ENCODE results near the gene HDAC4. TPM values are rescaled to one million over a fixed set of nuclear protein-coding genes. Genes with fewer than 3 reads are reported as not detected.

Gene HDAC4
- total RNA-seq, 5 donors from 2014 or later (not counting 1 experiment from before 2014, with no cell fraction given): 44.8 to 80.2 (median 60.9) TPM

DNA sequence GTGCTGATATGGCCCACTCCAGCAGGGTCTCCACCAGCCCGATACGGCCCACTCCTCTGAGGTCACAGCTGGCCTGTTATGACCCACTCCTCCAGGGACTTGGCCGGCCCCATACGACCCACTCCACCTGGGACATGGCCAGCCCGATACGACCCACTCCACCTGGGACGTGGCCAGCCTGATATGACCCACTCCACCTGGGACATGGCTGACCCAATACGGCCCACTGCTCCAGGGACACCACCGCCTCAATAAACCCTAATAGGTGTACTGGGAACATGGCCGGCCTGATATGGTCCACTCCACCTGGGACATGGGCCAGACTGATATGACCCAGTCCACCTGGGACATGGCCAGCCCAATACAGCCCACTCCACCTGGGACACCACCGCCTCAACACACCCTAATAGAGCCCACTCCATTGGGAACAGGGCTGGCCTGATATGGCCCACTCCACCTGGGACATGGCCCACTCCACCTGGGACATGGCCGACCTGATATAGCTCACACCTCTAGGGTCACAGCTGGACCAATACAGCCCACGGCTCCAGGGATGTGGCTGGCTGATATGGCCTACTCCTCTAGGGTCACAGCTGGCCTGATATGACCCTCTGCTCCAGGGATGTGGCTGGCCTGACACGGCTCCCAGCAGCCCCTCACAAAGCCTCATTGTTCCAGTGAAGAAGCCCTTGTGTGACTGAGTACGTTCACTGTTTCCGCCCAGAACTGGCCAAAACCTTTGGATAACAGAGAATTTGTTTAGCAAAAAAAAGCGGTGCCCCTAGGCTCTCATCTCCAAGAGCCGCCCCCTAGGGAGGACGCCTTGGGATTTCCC is 245.6 kb downstream of the HDAC4 start:
- ATAC-seq (replicated peaks in 1 of 4) (no peak), DNase-seq (peak in 1 of 35 experiments; percentile 1)
- no peak overlapping the region for H3K4me3 Mint-ChIP-seq
- no peak overlapping the region for H3K27ac ChIP-seq (ENCODE audit: low read length)
- H3K27me3 ChIP-seq (replicated peaks in 1 of 2; ENCODE audit: control insufficient read depth in 2 of 2, extremely low read depth in 1 of 2, insufficient read depth in 2 of 2, low read length in 1 of 2): no peaks in the 10 kb centered on the region
- peaks cover 6 to 20% of the 10 kb centered on the region in 2 experiments for H3K4me1 ChIP-seq (ENCODE audit: control insufficient read depth in 1 of 2, extremely low read depth in 1 of 2, insufficient read depth in 2 of 2, low read length in 2 of 2)
- H3K4me3 ChIP-seq (ENCODE audit: control insufficient read depth in 1 of 2, extremely low read depth in 1 of 2, low read length in 1 of 2): no peak overlapping the region
- WGBS (ENCODE audit: insufficient coverage): 86% methylated on average over 16 of the region's 19 CpGs
- ChIA-PET CTCF (no interaction called here), POLR2A (no interaction called here)
- peaks cover 8 to 28% (median 20%) of the 10 kb centered on the region in 3 donors for H3K4me1 Mint-ChIP-seq
- H3K36me3 ChIP-seq (ENCODE audit: control insufficient read depth in 2 of 2, extremely low read depth in 1 of 2, insufficient read depth in 1 of 2, low read length in 1 of 2): peaks cover 24 to 45% of the 10 kb centered on the region in 2 donors
- H3K36me3 Mint-ChIP-seq: peaks cover 68% of the 10 kb centered on the region
- H3K9me3 Mint-ChIP-seq: peaks cover 2 to 8% (median 3%) of the 10 kb centered on the region in 3 donors
- H3K9me3 ChIP-seq: no peaks in the 10 kb centered on the region
- no peak overlapping the region for H3K27ac Mint-ChIP-seq
- H3K27me3 Mint-ChIP-seq: no peaks in the 10 kb centered on the region

- ChIA-PET CTCF (no interaction called here), POLR2A (no interaction called here)
- H3K27me3 ChIP-seq (replicated peaks in 1 of 2; ENCODE audit: control insufficient read depth in 2 of 2, extremely low read depth in 1 of 2, insufficient read depth in 2 of 2, low read length in 1 of 2): no peaks in the 10 kb centered on the region
These were observed 246.8 kb downstream of the HDAC4 start for GRCh38 chr2:239153806-239154591.

GRCh38 chr2:239152916-239153305 is 247.9 kb downstream of the HDAC4 start:
- ATAC-seq (replicated peaks in 1 of 4): no peak
- peaks cover 11 to 30% (median 24%) of the 10 kb centered on the region in 3 donors for H3K4me1 Mint-ChIP-seq
- no peak overlapping the region for H3K4me3 Mint-ChIP-seq
- peaks cover 25 to 51% of the 10 kb centered on the region in 2 donors for H3K36me3 ChIP-seq (ENCODE audit: control insufficient read depth in 2 of 2, extremely low read depth in 1 of 2, insufficient read depth in 1 of 2, low read length in 1 of 2)
- no peaks in the 10 kb centered on the region for H3K27me3 Mint-ChIP-seq
- CTCF ChIA-PET: no interaction called here
- H3K27ac Mint-ChIP-seq: peak overlapping the region; percentile 45 to 91
- H3K27ac ChIP-seq (ENCODE audit: low read length): no peak overlapping the region
- H3K9me3 ChIP-seq: no peaks in the 10 kb centered on the region
- DNase-seq: no peak
- no peaks in the 10 kb centered on the region for H3K27me3 ChIP-seq (replicated peaks in 1 of 2; ENCODE audit: control insufficient read depth in 2 of 2, extremely low read depth in 1 of 2, insufficient read depth in 2 of 2, low read length in 1 of 2)
- H3K36me3 Mint-ChIP-seq: peaks cover 67% of the 10 kb centered on the region
- no peak overlapping the region for H3K4me3 ChIP-seq (ENCODE audit: control insufficient read depth in 1 of 2, extremely low read depth in 1 of 2, low read length in 1 of 2)
- POLR2A ChIA-PET: no interaction called here
- peaks cover 4 to 11% (median 5%) of the 10 kb centered on the region in 3 donors for H3K9me3 Mint-ChIP-seq
- peaks cover 6 to 20% of the 10 kb centered on the region in 2 experiments for H3K4me1 ChIP-seq (ENCODE audit: control insufficient read depth in 1 of 2, extremely low read depth in 1 of 2, insufficient read depth in 2 of 2, low read length in 2 of 2)
- WGBS (ENCODE audit: insufficient coverage): 94% methylated on average over 6 of the region's 7 CpGs

More at GRCh38 chr2:239153806-239154591, 246.8 kb downstream of the HDAC4 start:
- Mint-ChIP-seq H3K36me3 (peaks cover 64% of the 10 kb centered on the region), H3K9me3 (peaks cover 4 to 11% (median 5%) of the 10 kb centered on the region in 3 donors), H3K4me1 (peaks cover 11 to 28% (median 21%) of the 10 kb centered on the region in 3 donors), H3K27me3 (no peaks in the 10 kb centered on the region), H3K27ac (peak overlapping the region; percentile 28 to 52), H3K4me3 (no peak overlapping the region)
- H3K4me3 ChIP-seq (ENCODE audit: control insufficient read depth in 1 of 2, extremely low read depth in 1 of 2, low read length in 1 of 2): no peak overlapping the region
- no peaks in the 10 kb centered on the region for H3K9me3 ChIP-seq
- 100% methylated on average over 4 of the region's 17 CpGs for WGBS (ENCODE audit: insufficient coverage)
- no peak for ATAC-seq (replicated peaks in 1 of 4)
- peak in 2 of 35 experiments; percentile 2 to 12 for DNase-seq
- H3K27ac ChIP-seq (ENCODE audit: low read length): no peak overlapping the region
- peaks cover 6 to 20% of the 10 kb centered on the region in 2 experiments for H3K4me1 ChIP-seq (ENCODE audit: control insufficient read depth in 1 of 2, extremely low read depth in 1 of 2, insufficient read depth in 2 of 2, low read length in 2 of 2)
- H3K36me3 ChIP-seq (ENCODE audit: control insufficient read depth in 2 of 2, extremely low read depth in 1 of 2, insufficient read depth in 1 of 2, low read length in 1 of 2): peaks cover 24 to 42% of the 10 kb centered on the region in 2 donors

- WGBS (ENCODE audit: insufficient coverage): 100% methylated on average over 7 of the region's 10 CpGs
- Mint-ChIP-seq H3K9me3 (peaks cover 4 to 11% (median 5%) of the 10 kb centered on the region in 3 donors), H3K27ac (peak overlapping the region; percentile 91), H3K4me1 (peaks cover 11 to 30% (median 24%) of the 10 kb centered on the region in 3 donors), H3K27me3 (no peaks in the 10 kb centered on the region), H3K36me3 (peaks cover 69% of the 10 kb centered on the region), H3K4me3 (no peak overlapping the region)
- Histone ChIP-seq H3K36me3 (ENCODE audit: control insufficient read depth in 2 of 2, extremely low read depth in 1 of 2, insufficient read depth in 1 of 2, low read length in 1 of 2) (peaks cover 28 to 55% of the 10 kb centered on the region in 2 donors), H3K27me3 (replicated peaks in 1 of 2; ENCODE audit: control insufficient read depth in 2 of 2, extremely low read depth in 1 of 2, insufficient read depth in 2 of 2, low read length in 1 of 2) (no peaks in the 10 kb centered on the region), H3K9me3 (no peaks in the 10 kb centered on the region), H3K4me3 (ENCODE audit: control insufficient read depth in 1 of 2, extremely low read depth in 1 of 2, low read length in 1 of 2) (no peak overlapping the region), H3K27ac (ENCODE audit: low read length) (peak overlapping the region; percentile 83), H3K4me1 (ENCODE audit: control insufficient read depth in 1 of 2, extremely low read depth in 1 of 2, insufficient read depth in 2 of 2, low read length in 2 of 2) (peaks cover 6 to 20% of the 10 kb centered on the region in 2 experiments)
- ChIA-PET CTCF (no interaction called here), POLR2A (no interaction called here)
- peak in 2 of 35 experiments; percentile 2 to 22 for DNase-seq
- ATAC-seq (replicated peaks in 1 of 4): no peak
These were observed 248.4 kb downstream of the HDAC4 start for GRCh38 chr2:239152239-239152915.

DNA sequence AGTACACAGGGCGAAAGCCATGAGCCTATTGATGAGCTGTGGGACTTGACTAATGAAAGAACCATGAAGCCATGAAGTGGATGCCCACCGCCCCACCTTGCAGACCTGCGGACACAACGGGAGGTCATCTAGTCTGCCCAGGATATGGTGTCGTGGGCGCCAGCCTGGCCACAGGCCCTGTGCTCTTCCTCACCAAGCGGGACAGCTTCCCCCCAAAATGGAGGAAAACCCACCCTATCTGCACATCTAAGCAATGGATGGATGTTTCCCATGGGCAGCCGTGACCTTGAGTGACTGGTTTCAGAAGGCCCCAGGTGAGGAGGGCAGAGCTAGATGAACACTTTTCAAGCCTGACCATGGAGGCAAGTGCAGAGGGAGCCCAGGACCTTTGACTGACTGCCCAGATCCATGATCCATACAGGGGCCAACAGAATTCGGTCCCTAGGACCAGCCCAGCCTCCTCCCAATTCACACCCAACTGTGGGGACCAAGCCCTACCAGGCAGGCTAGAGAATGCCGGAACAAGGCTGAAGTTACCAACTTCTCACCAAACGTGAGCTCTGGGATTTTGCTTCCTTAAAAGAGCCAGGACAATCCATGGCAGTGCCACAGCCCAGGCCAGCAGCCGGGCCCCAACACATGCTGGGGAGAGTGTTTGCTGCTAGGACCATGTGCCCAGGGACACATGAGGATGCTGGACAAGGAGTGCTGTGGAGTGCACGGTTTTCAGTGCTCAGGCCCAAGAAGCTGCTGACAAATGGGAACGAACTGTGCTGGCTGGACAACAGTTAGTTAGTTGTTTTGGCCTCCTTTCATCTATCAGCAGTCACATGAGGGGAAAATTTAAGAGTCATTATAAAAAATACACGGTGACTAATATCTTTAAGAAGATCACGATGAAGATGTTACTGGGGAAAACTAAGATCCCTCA is 249.4 kb downstream of the HDAC4 start:
- DNase-seq: peak in 1 of 35 experiments; percentile 1
- ChIA-PET CTCF (no interaction called here), POLR2A (no interaction called here)
- no peaks in the 10 kb centered on the region for H3K9me3 ChIP-seq
- Mint-ChIP-seq H3K27ac (peak overlapping the region; percentile 91), H3K36me3 (peaks cover 65% of the 10 kb centered on the region), H3K27me3 (no peaks in the 10 kb centered on the region), H3K4me1 (peaks cover 11 to 30% (median 24%) of the 10 kb centered on the region in 3 donors), H3K9me3 (peaks cover 4 to 11% (median 5%) of the 10 kb centered on the region in 3 donors), H3K4me3 (peak overlapping the region in 1 of 3 donors; percentile 8)
- peak overlapping the region; percentile 83 for H3K27ac ChIP-seq (ENCODE audit: low read length)
- peaks cover 26 to 55% of the 10 kb centered on the region in 2 donors for H3K36me3 ChIP-seq (ENCODE audit: control insufficient read depth in 2 of 2, extremely low read depth in 1 of 2, insufficient read depth in 1 of 2, low read length in 1 of 2)
- peaks cover 6 to 20% of the 10 kb centered on the region in 2 experiments for H3K4me1 ChIP-seq (ENCODE audit: control insufficient read depth in 1 of 2, extremely low read depth in 1 of 2, insufficient read depth in 2 of 2, low read length in 2 of 2)
- no peak overlapping the region for H3K4me3 ChIP-seq (ENCODE audit: control insufficient read depth in 1 of 2, extremely low read depth in 1 of 2, low read length in 1 of 2)
- no peaks in the 10 kb centered on the region for H3K27me3 ChIP-seq (replicated peaks in 1 of 2; ENCODE audit: control insufficient read depth in 2 of 2, extremely low read depth in 1 of 2, insufficient read depth in 2 of 2, low read length in 1 of 2)
- no peak for ATAC-seq (replicated peaks in 1 of 4)
- WGBS (ENCODE audit: insufficient coverage): 91% methylated on average over 7 of the region's 16 CpGs

All from T-cell (primary cell).